HEK293 (cell line): ENCODE measurements around the gene MXI1.

Experiments used
- CTCF ChIA-PET: fragments of 350-600 bp; formaldehyde crosslinking; extraction: SDS; loops from one replicate; lab custom pipeline; 2021; ENCODE audit warnings: antibody characterized with exemption; lab: Yijun Ruan, JAX
- POLR2A ChIA-PET: fragments of 300-600 bp; formaldehyde crosslinking; extraction: SDS; loops from one replicate; lab custom pipeline; 2020; ENCODE audit warnings: antibody characterized with exemption, inconsistent platforms; lab: Yijun Ruan, JAX
- H3K27ac ChIP-seq: fragments of 200-500 bp; sonication (Bioruptor generic); 2 replicates; pipeline ENCODE4 v1.5.1; 2014; ENCODE audit warnings: low read depth, low read length, control low read depth, inconsistent platforms; ENCODE audit errors: extremely low read depth
- H3K36me3 ChIP-seq, 2 experiments: fragments of 200-500 bp in 1 of 2; sonication (Bioruptor generic) in 1 of 2; 1 replicate in 1 of 2; 2 replicates in 1 of 2; pipeline ENCODE4 v1.5.1; 2014 to 2017; ENCODE audit warnings: inconsistent platforms in 2 of 2, low read length in 2 of 2; ENCODE audit not compliant: control insufficient read depth in 2 of 2, insufficient read depth in 1 of 2
- H3K4me1 ChIP-seq: fragments of 200-500 bp; sonication (Bioruptor generic); 2 replicates; pipeline ENCODE4 v1.5.1; 2014; ENCODE audit warnings: mild to moderate bottlenecking, low read length, inconsistent platforms; ENCODE audit not compliant: control insufficient read depth, insufficient read depth
- H3K4me3 ChIP-seq: 2 replicates; pipeline ENCODE4 v1.5.1; 2011; ENCODE audit warnings: low read depth, mild to moderate bottlenecking, control low read depth, low read length, moderate library complexity
- H3K9me3 ChIP-seq: fragments of 200-500 bp; sonication (Bioruptor generic); 2 replicates; pipeline ENCODE4 v1.5.1; 2014; ENCODE audit warnings: low read depth, low read length, inconsistent platforms; ENCODE audit not compliant: control insufficient read depth, insufficient read depth
- EGR2 ChIP-seq: fragments of 450-650 bp; formaldehyde crosslinking; IDR thresholded peaks from 2 replicates; pipeline ENCODE4 v1.5.1; 2016; ENCODE audit warnings: low read depth, missing biosample characterization, missing genetic modification characterization
- ELK4 ChIP-seq: IDR thresholded peaks from 2 replicates; pipeline ENCODE4 v1.6.1; 2011; ENCODE audit warnings: mild to moderate bottlenecking, low read depth, low read length, borderline replicate concordance
- GLI4 ChIP-seq: fragments of 450-650 bp; formaldehyde crosslinking; IDR thresholded peaks from 2 replicates; pipeline ENCODE4 v1.5.1; 2016; ENCODE audit warnings: missing biosample characterization, missing genetic modification characterization
- HOXA7 ChIP-seq: sonication (generic); formaldehyde crosslinking; IDR thresholded peaks from 2 replicates; pipeline ENCODE4 v1.8.1; 2022; ENCODE audit warnings: missing genetic modification reagents, borderline replicate concordance
- MEIS1 ChIP-seq: sonication (generic); formaldehyde crosslinking; IDR thresholded peaks from 2 replicates; pipeline ENCODE4 v1.8.1; 2022; ENCODE audit warnings: missing genetic modification reagents, mild to moderate bottlenecking, borderline replicate concordance
- PATZ1 ChIP-seq: fragments of 450-650 bp; formaldehyde crosslinking; IDR thresholded peaks from 2 replicates; pipeline ENCODE4 v1.5.1; 2016; ENCODE audit warnings: missing biosample characterization, missing genetic modification characterization
- SP2 ChIP-seq: fragments of 450-650 bp; formaldehyde crosslinking; IDR thresholded peaks from 2 replicates; pipeline ENCODE4 v1.5.1; 2016; ENCODE audit warnings: missing biosample characterization, missing genetic modification characterization
- ZBTB17 ChIP-seq: fragments of 450-650 bp; formaldehyde crosslinking; IDR thresholded peaks from 2 replicates; pipeline ENCODE4 v1.5.1; 2016; ENCODE audit warnings: missing biosample characterization, missing genetic modification characterization
- ZBTB20 ChIP-seq: fragments of 450-650 bp; formaldehyde crosslinking; IDR thresholded peaks from 2 replicates; pipeline ENCODE4 v1.5.1; 2016; ENCODE audit warnings: missing biosample characterization, missing genetic modification characterization
- ZBTB21 ChIP-seq: fragments of 450-650 bp; formaldehyde crosslinking; IDR thresholded peaks from 2 replicates; pipeline ENCODE4 v1.5.1; 2017; ENCODE audit warnings: missing biosample characterization, missing genetic modification characterization
- ZBTB8A ChIP-seq: fragments of 450-650 bp; formaldehyde crosslinking; IDR thresholded peaks from 2 replicates; pipeline ENCODE4 v1.5.1; 2016; ENCODE audit warnings: missing biosample characterization, missing genetic modification characterization
- ZNF148 ChIP-seq: fragments of 450-650 bp; formaldehyde crosslinking; IDR thresholded peaks from 2 replicates; pipeline ENCODE4 v1.5.0; 2017; ENCODE audit warnings: missing biosample characterization, missing genetic modification characterization, borderline replicate concordance
- ZNF202 ChIP-seq: fragments of 450-650 bp; formaldehyde crosslinking; IDR thresholded peaks from 2 replicates; pipeline ENCODE4 v1.5.1; 2016; ENCODE audit warnings: missing biosample characterization, missing genetic modification characterization, borderline replicate concordance
- ZNF391 ChIP-seq: fragments of 450-650 bp; formaldehyde crosslinking; IDR thresholded peaks from 2 replicates; pipeline ENCODE4 v1.5.1; 2016; ENCODE audit warnings: low read depth, missing biosample characterization, missing genetic modification characterization, borderline replicate concordance
- ZNF521 ChIP-seq: fragments of 450-650 bp; formaldehyde crosslinking; IDR thresholded peaks from 2 replicates; pipeline ENCODE4 v1.5.1; 2017; ENCODE audit warnings: missing biosample characterization, mild to moderate bottlenecking, missing genetic modification characterization
- ZNF544 ChIP-seq: fragments of 450-650 bp; formaldehyde crosslinking; IDR thresholded peaks from 2 replicates; pipeline ENCODE4 v1.5.0; 2017; ENCODE audit warnings: missing biosample characterization, missing genetic modification characterization
- ZNF639 ChIP-seq: fragments of 450-650 bp; formaldehyde crosslinking; IDR thresholded peaks from 2 replicates; pipeline ENCODE4 v1.5.1; 2016; ENCODE audit warnings: missing biosample characterization, missing genetic modification characterization
- TF ChIP-seq, protein P1 (sequence below): fragments of 450-650 bp; formaldehyde crosslinking; conservative IDR thresholded peaks from 2 replicates; pipeline ENCODE4 v1.5.1; 2016; ENCODE audit warnings: low read depth, missing biosample characterization, missing genetic modification characterization
- TF ChIP-seq, protein P2 (sequence below): fragments of 450-650 bp; IDR thresholded peaks from 2 replicates; pipeline ENCODE4 v1.5.1; 2018; ENCODE audit warnings: missing biosample characterization, mild to moderate bottlenecking, missing genetic modification characterization
- TF ChIP-seq, protein P3 (sequence below): fragments of 450-650 bp; formaldehyde crosslinking; optimal IDR thresholded peaks from 2 replicates; pipeline ENCODE3; 2016; ENCODE audit warnings: missing biosample characterization, mild to moderate bottlenecking, missing genetic modification characterization

The MXI1 gene

DNA sequence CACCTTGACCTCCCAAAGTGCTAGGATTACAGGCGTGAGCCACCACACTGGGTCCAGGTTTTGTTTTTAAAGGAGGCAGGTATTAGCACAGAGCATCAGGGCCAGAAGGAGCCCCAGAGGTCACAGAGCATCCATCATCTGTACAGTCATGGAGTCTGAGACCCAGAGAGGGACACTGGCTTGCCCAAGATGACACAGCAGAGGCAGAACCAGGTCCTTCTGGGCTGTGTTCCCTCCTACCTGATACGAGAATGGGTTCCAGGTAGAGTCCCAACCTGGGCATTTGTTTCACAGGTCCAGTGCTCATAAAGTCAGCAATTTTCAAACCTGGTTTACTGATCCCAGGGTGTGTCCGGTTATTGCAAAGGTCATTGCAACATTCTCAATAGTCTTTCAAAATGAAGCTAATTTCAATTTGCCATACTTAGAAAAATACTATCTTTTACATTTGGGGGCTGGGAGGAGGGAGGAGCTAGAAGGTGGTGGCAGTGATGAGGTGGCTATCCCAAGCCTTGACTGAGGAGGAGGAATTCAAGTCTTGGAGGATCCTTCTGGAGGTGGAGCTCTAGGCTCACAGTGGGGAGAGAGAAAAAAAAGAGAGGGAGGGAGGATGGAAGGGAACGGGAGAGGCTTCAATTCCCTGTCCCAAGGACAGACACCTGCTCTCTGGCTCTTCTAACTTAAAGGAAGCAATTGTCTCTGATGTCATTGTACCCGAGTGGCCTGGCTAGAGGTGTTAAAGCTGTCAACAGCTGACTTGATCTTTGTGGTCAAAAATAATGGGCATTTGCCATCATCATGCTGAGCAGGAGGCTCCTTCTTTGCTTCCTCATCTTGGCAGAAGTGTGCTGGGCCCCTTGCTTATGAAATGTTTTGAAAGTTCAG is 8.1 kb downstream of the MXI1 start:
- Histone ChIP-seq H3K27ac (no peak overlapping the region; the same call in 1 of the 2 replicates), H3K9me3 (no peaks in the 10 kb centered on the region), H3K4me1 (peaks cover 22% of the 10 kb centered on the region), H3K4me3 (no peak overlapping the region), H3K36me3 (no peaks in the 10 kb centered on the region)
- CTCF ChIA-PET = interaction anchor here (0.7 kb wide), 2 partner anchors 57 to 1376 kb away, joined by 3 read pairs; no protein-coding TSS in a partner anchor
- POLR2A ChIA-PET = interaction anchor here (0.7 kb wide), 1 partner anchor 231 kb away, joined by 3 read pairs; no protein-coding TSS in a partner anchor
- TF ChIP-seq ZNF202 = no peak
- TF ChIP-seq SP2 (tag by site-specific recombination) = no peak
- TF ChIP-seq ZBTB21 (tag by site-specific recombination) = 0 out of 2 replicates have a peak, but pooled peaks have one; percentile 21
- no peak for TF ChIP-seq ELK4
- TF ChIP-seq ZNF521 (tag by site-specific recombination) = no peak
- TF ChIP-seq EGR2 = no peak
- TF ChIP-seq GLI4 (tag by site-specific recombination) = no peak
- TF ChIP-seq ZNF544 (tag by site-specific recombination) = no peak
- TF ChIP-seq ZBTB20 (tag by site-specific recombination) = no peak
- TF ChIP-seq MEIS1 (CRISPR knock-in tag) = no peak
- TF ChIP-seq, protein P1, sequence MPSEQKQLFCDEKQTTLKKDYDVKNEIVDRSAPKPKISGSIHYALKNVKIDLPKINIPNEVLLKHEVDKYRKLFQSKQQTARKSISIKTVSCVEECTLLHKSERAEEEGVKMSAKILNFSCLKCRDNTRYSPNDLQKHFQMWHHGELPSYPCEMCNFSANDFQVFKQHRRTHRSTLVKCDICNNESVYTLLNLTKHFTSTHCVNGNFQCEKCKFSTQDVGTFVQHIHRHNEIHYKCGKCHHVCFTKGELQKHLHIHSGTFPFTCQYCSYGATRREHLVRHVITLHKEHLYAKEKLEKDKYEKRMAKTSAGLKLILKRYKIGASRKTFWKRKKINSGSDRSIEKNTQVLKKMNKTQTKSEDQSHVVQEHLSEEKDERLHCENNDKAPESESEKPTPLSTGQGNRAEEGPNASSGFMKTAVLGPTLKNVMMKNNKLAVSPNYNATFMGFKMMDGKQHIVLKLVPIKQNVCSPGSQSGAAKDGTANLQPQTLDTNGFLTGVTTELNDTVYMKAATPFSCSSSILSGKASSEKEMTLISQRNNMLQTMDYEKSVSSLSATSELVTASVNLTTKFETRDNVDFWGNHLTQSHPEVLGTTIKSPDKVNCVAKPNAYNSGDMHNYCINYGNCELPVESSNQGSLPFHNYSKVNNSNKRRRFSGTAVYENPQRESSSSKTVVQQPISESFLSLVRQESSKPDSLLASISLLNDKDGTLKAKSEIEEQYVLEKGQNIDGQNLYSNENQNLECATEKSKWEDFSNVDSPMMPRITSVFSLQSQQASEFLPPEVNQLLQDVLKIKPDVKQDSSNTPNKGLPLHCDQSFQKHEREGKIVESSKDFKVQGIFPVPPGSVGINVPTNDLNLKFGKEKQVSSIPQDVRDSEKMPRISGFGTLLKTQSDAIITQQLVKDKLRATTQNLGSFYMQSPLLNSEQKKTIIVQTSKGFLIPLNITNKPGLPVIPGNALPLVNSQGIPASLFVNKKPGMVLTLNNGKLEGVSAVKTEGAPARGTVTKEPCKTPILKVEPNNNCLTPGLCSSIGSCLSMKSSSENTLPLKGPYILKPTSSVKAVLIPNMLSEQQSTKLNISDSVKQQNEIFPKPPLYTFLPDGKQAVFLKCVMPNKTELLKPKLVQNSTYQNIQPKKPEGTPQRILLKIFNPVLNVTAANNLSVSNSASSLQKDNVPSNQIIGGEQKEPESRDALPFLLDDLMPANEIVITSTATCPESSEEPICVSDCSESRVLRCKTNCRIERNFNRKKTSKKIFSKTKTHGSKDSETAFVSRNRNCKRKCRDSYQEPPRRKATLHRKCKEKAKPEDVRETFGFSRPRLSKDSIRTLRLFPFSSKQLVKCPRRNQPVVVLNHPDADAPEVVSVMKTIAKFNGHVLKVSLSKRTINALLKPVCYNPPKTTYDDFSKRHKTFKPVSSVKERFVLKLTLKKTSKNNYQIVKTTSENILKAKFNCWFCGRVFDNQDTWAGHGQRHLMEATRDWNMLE (tag by site-specific recombination) = no peak
- no peak for TF ChIP-seq ZNF148 (tag by site-specific recombination)
- TF ChIP-seq, protein P2, sequence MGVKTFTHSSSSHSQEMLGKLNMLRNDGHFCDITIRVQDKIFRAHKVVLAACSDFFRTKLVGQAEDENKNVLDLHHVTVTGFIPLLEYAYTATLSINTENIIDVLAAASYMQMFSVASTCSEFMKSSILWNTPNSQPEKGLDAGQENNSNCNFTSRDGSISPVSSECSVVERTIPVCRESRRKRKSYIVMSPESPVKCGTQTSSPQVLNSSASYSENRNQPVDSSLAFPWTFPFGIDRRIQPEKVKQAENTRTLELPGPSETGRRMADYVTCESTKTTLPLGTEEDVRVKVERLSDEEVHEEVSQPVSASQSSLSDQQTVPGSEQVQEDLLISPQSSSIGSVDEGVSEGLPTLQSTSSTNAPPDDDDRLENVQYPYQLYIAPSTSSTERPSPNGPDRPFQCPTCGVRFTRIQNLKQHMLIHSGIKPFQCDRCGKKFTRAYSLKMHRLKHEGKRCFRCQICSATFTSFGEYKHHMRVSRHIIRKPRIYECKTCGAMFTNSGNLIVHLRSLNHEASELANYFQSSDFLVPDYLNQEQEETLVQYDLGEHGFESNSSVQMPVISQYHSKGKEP (tag by site-specific recombination) = no peak
- TF ChIP-seq ZNF639 (tag by site-specific recombination) = no peak
- TF ChIP-seq PATZ1 (tag by site-specific recombination) = peak; percentile 9; the same call in 1 of the 2 replicates
- 0 out of 2 replicates have a peak, but pooled peaks have one; percentile 6 for TF ChIP-seq ZBTB17
- TF ChIP-seq ZBTB8A (tag by site-specific recombination) = no peak
- no peak for TF ChIP-seq ZNF391 (tag by site-specific recombination)
- TF ChIP-seq, protein P3, sequence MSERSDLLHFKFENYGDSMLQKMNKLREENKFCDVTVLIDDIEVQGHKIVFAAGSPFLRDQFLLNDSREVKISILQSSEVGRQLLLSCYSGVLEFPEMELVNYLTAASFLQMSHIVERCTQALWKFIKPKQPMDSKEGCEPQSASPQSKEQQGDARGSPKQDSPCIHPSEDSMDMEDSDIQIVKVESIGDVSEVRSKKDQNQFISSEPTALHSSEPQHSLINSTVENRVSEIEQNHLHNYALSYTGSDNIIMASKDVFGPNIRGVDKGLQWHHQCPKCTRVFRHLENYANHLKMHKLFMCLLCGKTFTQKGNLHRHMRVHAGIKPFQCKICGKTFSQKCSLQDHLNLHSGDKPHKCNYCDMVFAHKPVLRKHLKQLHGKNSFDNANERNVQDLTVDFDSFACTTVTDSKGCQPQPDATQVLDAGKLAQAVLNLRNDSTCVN = no peak
- no peak for TF ChIP-seq HOXA7 (CRISPR knock-in tag)
